Calu3 (cell line): ENCODE results near the gene IVD. TPM values are rescaled to one million over a fixed set of nuclear protein-coding genes. Genes with fewer than 3 reads are reported as not detected.
A peak's percentile ranks its signal among the peaks of the same experiment; 100 is the strongest.

Source experiments
- BruUV-seq: library from RNA; stranded (reverse); fragments of 400-500 nt; replicated peaks from 2 replicates; lab custom pipeline; 2021; lab: Mats Ljungman, UMichigan
- CTCF ChIA-PET: fragments of 300-600 bp; sonication (Branson Sonifier 250); formaldehyde crosslinking; loops from one replicate; lab custom pipeline; 2022; ENCODE audit warnings: antibody characterized with exemption; lab: Charles Lee
- DNase-seq: peaks from one replicate; pipeline ENCODE4 v3.0.0; 2022
- H3K27ac Mint-ChIP-seq: one replicate; pipeline ENCODE4 v1.8.0; 2022; ENCODE audit warnings: mixed read lengths; ENCODE audit not compliant: unreplicated experiment
- H3K27me3 Mint-ChIP-seq: one replicate; pipeline ENCODE4 v1.8.0; 2022; ENCODE audit warnings: mixed read lengths; ENCODE audit not compliant: unreplicated experiment
- H3K36me3 Mint-ChIP-seq: one replicate; pipeline ENCODE4 v1.8.0; 2022; ENCODE audit warnings: mild to moderate bottlenecking, moderate library complexity, mixed read lengths; ENCODE audit not compliant: insufficient read depth, unreplicated experiment
- H3K4me1 Mint-ChIP-seq: one replicate; pipeline ENCODE4 v1.8.0; 2022; ENCODE audit warnings: mild to moderate bottlenecking, low read depth, mixed read lengths; ENCODE audit not compliant: unreplicated experiment
- H3K4me3 Mint-ChIP-seq: one replicate; pipeline ENCODE4 v1.8.0; 2022; ENCODE audit warnings: mild to moderate bottlenecking, low read depth, moderate library complexity, mixed read lengths; ENCODE audit not compliant: unreplicated experiment
- H3K9me3 Mint-ChIP-seq: one replicate; pipeline ENCODE4 v1.8.0; 2022; ENCODE audit warnings: low read depth, mixed read lengths; ENCODE audit not compliant: unreplicated experiment
- CTCF ChIP-seq: fragments of 200-600 bp; IDR thresholded peaks from one replicate; pipeline ENCODE4 v1.8.0; 2022; ENCODE audit warnings: antibody characterized with exemption; ENCODE audit not compliant: unreplicated experiment
- intact Hi-C: fragments of 100-400 bp; cut with micrococcal nuclease; formaldehyde crosslinking; loops from one replicate; pipeline ENCODE4 v1.10.0; 2022; ENCODE audit not compliant: unreplicated experiment
- total RNA-seq: library from RNA; stranded (reverse); gene quantifications from 2 replicates; pipeline ENCODE4 v1.2.3, GENCODE V29; 2022

IVD gene
- total RNA-seq, 1 experiment from 2014 or later, result 46.6 TPM

- no peak for DNase-seq
- Mint-ChIP-seq H3K4me3 (no peak overlapping the region), H3K4me1 (peaks cover 11% of the 10 kb centered on the region), H3K27me3 (no peaks in the 10 kb centered on the region), H3K36me3 (peaks cover 5% of the 10 kb centered on the region), H3K9me3 (no peaks in the 10 kb centered on the region), H3K27ac (no peak overlapping the region)
- intact Hi-C loops, result no loop called here
- TF ChIP-seq CTCF, result no peak
- BruUV-seq, result no TSS peak
- CTCF ChIA-PET, result interaction anchor here (0.5 kb wide), 1 partner anchor 84 kb away, joined by 14 read pairs; the partner anchor contains the start of gene ANKRD63
These were observed 38.9 kb upstream of the IVD start for GRCh38 chr15:40366457-40367370.

- peaks cover 5% of the 10 kb centered on the region for H3K36me3 Mint-ChIP-seq
- H3K27ac Mint-ChIP-seq, result peak overlapping the region; percentile 9
- DNase-seq, result no peak
- CTCF ChIA-PET, result interaction anchor here (0.6 to 1.4 kb wide), 4 partner anchors 27 to 78 kb away, joined by 3 to 7 read pairs (median 4); partner anchors contain the start of genes CCDC9B and IVD
- peak overlapping the region; percentile 59 for H3K4me3 Mint-ChIP-seq
- H3K27me3 Mint-ChIP-seq, result no peaks in the 10 kb centered on the region
- intact Hi-C loops, result no loop called here
- no peak for TF ChIP-seq CTCF
- H3K9me3 Mint-ChIP-seq, result no peaks in the 10 kb centered on the region
- peaks cover 11% of the 10 kb centered on the region for H3K4me1 Mint-ChIP-seq
- no TSS peak for BruUV-seq
These were observed 38.3 kb upstream of the IVD start for GRCh38 chr15:40367371-40367685.

GRCh38 chr15:40367686-40368611 is 37.6 kb upstream of the IVD start:
- no TSS peak for BruUV-seq
- Mint-ChIP-seq H3K27ac (peak overlapping the region; percentile 9), H3K27me3 (no peaks in the 10 kb centered on the region), H3K9me3 (no peaks in the 10 kb centered on the region), H3K4me3 (peak overlapping the region; percentile 59), H3K4me1 (peaks cover 11% of the 10 kb centered on the region), H3K36me3 (peaks cover 5% of the 10 kb centered on the region)
- peak; percentile 83 for DNase-seq
- CTCF ChIA-PET, result interaction anchor here (0.6 to 1.4 kb wide), 4 partner anchors 28 to 79 kb away, joined by 3 to 7 read pairs (median 4); partner anchors contain the start of genes CCDC9B and IVD
- TF ChIP-seq CTCF, result peak; percentile 52
- intact Hi-C loops, result loop anchor here (1.0 kb wide), 1 partner anchor 53 kb away; no protein-coding TSS in a partner anchor
